Calu3 (cell line): ENCODE measurements around the gene MED22. TPM values are rescaled to one million over a fixed set of nuclear protein-coding genes. Genes with fewer than 3 reads are reported as not detected.

Source experiments
- BruUV-seq: library from RNA; stranded (reverse); fragments of 400-500 nt; replicated peaks from 2 replicates; lab custom pipeline; 2021; lab: Mats Ljungman, UMichigan
- CTCF ChIA-PET: fragments of 300-600 bp; sonication (Branson Sonifier 250); formaldehyde crosslinking; loops from one replicate; lab custom pipeline; 2022; ENCODE audit warnings: antibody characterized with exemption; lab: Charles Lee
- DNase-seq: peaks from one replicate; pipeline ENCODE4 v3.0.0; 2022
- H3K27ac Mint-ChIP-seq: one replicate; pipeline ENCODE4 v1.8.0; 2022; ENCODE audit warnings: mixed read lengths; ENCODE audit not compliant: unreplicated experiment
- H3K27me3 Mint-ChIP-seq: one replicate; pipeline ENCODE4 v1.8.0; 2022; ENCODE audit warnings: mixed read lengths; ENCODE audit not compliant: unreplicated experiment
- H3K36me3 Mint-ChIP-seq: one replicate; pipeline ENCODE4 v1.8.0; 2022; ENCODE audit warnings: mild to moderate bottlenecking, moderate library complexity, mixed read lengths; ENCODE audit not compliant: insufficient read depth, unreplicated experiment
- H3K4me1 Mint-ChIP-seq: one replicate; pipeline ENCODE4 v1.8.0; 2022; ENCODE audit warnings: mild to moderate bottlenecking, low read depth, mixed read lengths; ENCODE audit not compliant: unreplicated experiment
- H3K4me3 Mint-ChIP-seq: one replicate; pipeline ENCODE4 v1.8.0; 2022; ENCODE audit warnings: mild to moderate bottlenecking, low read depth, moderate library complexity, mixed read lengths; ENCODE audit not compliant: unreplicated experiment
- H3K9me3 Mint-ChIP-seq: one replicate; pipeline ENCODE4 v1.8.0; 2022; ENCODE audit warnings: low read depth, mixed read lengths; ENCODE audit not compliant: unreplicated experiment
- CTCF ChIP-seq: fragments of 200-600 bp; IDR thresholded peaks from one replicate; pipeline ENCODE4 v1.8.0; 2022; ENCODE audit warnings: antibody characterized with exemption; ENCODE audit not compliant: unreplicated experiment
- intact Hi-C: fragments of 100-400 bp; cut with micrococcal nuclease; formaldehyde crosslinking; loops from one replicate; pipeline ENCODE4 v1.10.0; 2022; ENCODE audit not compliant: unreplicated experiment
- total RNA-seq: library from RNA; stranded (reverse); gene quantifications from 2 replicates; pipeline ENCODE4 v1.2.3, GENCODE V29; 2022

MED22 gene
- total RNA-seq, 1 experiment from 2014 or later, result 27.6 TPM

GRCh38 chr9:133351526-133351907 lies 3.6 kb upstream of the MED22 start:
- no peak for DNase-seq
- H3K4me3 Mint-ChIP-seq, result no peak overlapping the region
- no peak for TF ChIP-seq CTCF
- no peaks in the 10 kb centered on the region for H3K27me3 Mint-ChIP-seq
- no peaks in the 10 kb centered on the region for H3K9me3 Mint-ChIP-seq
- H3K27ac Mint-ChIP-seq, result no peak overlapping the region
- H3K36me3 Mint-ChIP-seq, result peaks cover 82% of the 10 kb centered on the region
- CTCF ChIA-PET, result interaction anchor here (0.6 kb wide), 1 partner anchor 111 kb away, joined by 3 read pairs; no protein-coding TSS in a partner anchor
- intact Hi-C loops, result no loop called here
- BruUV-seq, result no TSS peak
- H3K4me1 Mint-ChIP-seq, result peaks cover 14% of the 10 kb centered on the region

DNA sequence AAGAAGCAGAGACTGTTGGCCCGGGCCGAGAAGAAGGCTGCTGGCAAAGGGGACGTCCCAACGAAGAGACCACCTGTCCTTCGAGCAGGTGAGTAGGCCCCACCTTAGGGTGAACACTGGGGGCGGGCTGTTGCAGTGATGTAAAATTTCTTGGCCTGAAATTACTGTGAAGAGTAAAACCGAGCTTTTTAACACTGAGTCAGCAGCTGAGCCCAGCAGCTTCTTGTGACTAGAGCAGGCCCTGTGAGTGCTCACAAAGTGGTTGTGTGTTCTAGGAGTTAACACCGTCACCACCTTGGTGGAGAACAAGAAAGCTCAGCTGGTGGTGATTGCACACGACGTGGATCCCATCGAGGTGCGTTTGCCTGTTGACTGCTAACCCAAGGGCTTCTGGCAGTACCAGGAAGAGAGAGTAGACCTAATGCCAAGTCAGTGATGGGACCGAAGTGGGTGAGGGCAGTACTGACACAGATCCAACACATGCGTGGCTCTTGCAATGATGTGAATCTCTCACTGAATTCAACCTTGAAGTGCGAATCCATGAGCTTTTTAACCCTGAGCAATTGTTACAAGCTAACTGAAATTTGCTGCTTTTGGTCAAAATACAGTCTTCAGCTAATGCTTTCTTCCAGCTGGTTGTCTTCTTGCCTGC lies 2.2 kb upstream of the MED22 start:
- intact Hi-C loops, result loop anchor here (10.0 kb wide), 1 partner anchor 55 kb away; no protein-coding TSS in a partner anchor
- CTCF ChIA-PET, result interaction anchor here (0.6 kb wide), 1 partner anchor 165 kb away, joined by 5 read pairs; no protein-coding TSS in a partner anchor
- H3K27me3 Mint-ChIP-seq, result no peaks in the 10 kb centered on the region
- no peaks in the 10 kb centered on the region for H3K9me3 Mint-ChIP-seq
- TF ChIP-seq CTCF, result no peak
- peak overlapping the region; percentile 82 for H3K4me3 Mint-ChIP-seq
- no peak for DNase-seq
- H3K4me1 Mint-ChIP-seq, result peaks cover 14% of the 10 kb centered on the region
- no TSS peak for BruUV-seq
- peaks cover 73% of the 10 kb centered on the region for H3K36me3 Mint-ChIP-seq
- H3K27ac Mint-ChIP-seq, result no peak overlapping the region

DNA sequence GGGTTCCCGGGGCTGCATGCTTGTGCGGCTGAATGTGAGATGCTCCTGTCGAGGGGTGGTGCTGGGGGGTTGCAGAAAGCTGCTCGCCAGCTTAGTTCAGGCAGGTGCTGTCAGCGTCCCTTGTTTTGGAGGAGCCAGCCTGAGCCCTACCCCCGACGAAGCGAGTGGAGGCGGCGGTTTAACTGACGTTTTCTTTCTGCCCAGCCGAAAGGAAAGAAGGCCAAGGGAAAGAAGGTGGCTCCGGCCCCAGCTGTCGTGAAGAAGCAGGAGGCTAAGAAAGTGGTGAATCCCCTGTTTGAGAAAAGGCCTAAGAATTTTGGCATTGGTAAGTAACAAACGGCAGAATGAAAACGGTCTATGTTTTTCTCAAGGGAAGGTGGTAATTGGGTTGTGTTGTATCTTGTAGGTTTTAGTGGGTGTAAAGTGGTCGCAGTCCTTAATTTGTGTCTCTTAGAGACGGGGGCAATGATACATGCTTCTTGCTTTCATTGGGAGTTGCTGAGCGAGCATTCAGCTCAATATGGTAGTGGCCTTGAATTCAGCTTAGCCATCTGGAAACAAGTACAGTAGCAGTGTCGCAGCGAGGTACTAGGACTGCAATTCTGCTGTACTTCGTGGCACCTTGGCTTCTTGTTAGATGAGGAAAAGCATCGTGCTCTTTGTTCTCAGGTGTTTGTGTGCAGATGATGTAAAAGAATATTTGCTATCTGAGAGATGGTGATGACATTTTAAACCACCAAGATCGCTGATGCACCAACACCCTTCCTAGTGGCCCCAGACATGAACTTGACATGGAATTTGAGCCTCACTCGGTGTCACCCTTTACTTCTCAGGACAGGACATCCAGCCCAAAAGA lies 1.0 kb upstream of the MED22 start:
- peaks cover 14% of the 10 kb centered on the region for H3K4me1 Mint-ChIP-seq
- H3K27me3 Mint-ChIP-seq, result no peaks in the 10 kb centered on the region
- CTCF ChIA-PET, result interaction anchor here (1.0 kb wide), 1 partner anchor 163 kb away, joined by 3 read pairs; no protein-coding TSS in a partner anchor
- no peak for DNase-seq
- peak overlapping the region; percentile 92 for H3K27ac Mint-ChIP-seq
- H3K9me3 Mint-ChIP-seq, result no peaks in the 10 kb centered on the region
- H3K4me3 Mint-ChIP-seq, result peak overlapping the region; percentile 82
- H3K36me3 Mint-ChIP-seq, result peaks cover 66% of the 10 kb centered on the region
- TF ChIP-seq CTCF, result no peak
- intact Hi-C loops, result loop anchor here (10.0 kb wide), 1 partner anchor 56 kb away; no protein-coding TSS in a partner anchor
- TSS peak; percentile 72 for BruUV-seq

- H3K4me3 Mint-ChIP-seq, result peak overlapping the region; percentile 82
- no TSS peak for BruUV-seq
- peaks cover 6% of the 10 kb centered on the region for H3K4me1 Mint-ChIP-seq
- H3K36me3 Mint-ChIP-seq, result peaks cover 53% of the 10 kb centered on the region
- H3K9me3 Mint-ChIP-seq, result no peaks in the 10 kb centered on the region
- intact Hi-C loops, result loop anchor here (10.0 kb wide), 1 partner anchor 57 kb away; no protein-coding TSS in a partner anchor
- peak; percentile 21 for DNase-seq
- no peaks in the 10 kb centered on the region for H3K27me3 Mint-ChIP-seq
- peak overlapping the region; percentile 92 for H3K27ac Mint-ChIP-seq
- no peak for TF ChIP-seq CTCF
- CTCF ChIA-PET, result interaction anchor here (0.7 to 1.0 kb wide), 3 partner anchors 9 to 162 kb away, joined by 3 read pairs; partner anchors contain the start of genes SURF1 and SURF2
These were observed 381 bp downstream of the MED22 start for GRCh38 chr9:133347515-133347984.
